ENCODE results near the gene UNC13C. TPM values are rescaled to one million over a fixed set of nuclear protein-coding genes. Genes with fewer than 3 reads are reported as not detected.

Gene UNC13C
- total and polyA plus RNA-seq, 10 of the 15 experiments (the other 5 are each of a cell fraction or from before 2014, with no cell fraction given): 9.9 to 81.3 (median 25.0) TPM

- SMC1A ChIA-PET (ENCODE audit: uncharacterized antibody, unreplicated experiment): interaction anchor here (0.8 to 5.0 kb wide), 7 partner anchors 9 to 306 kb away, joined by 3 to 27 read pairs (median 3); no protein-coding TSS in a partner anchor
- ATAC-seq (no peak), FAIRE-seq (no peak), DNase-seq (ENCODE audit: low read depth, low spot score) (no peak)
- RAD21 ChIA-PET (ENCODE audit: unreplicated experiment): interaction anchor here (0.8 to 2.6 kb wide), 3 partner anchors 9 to 31 kb away, joined by 3 to 7 read pairs (median 3); no protein-coding TSS in a partner anchor
- no peaks in the 10 kb centered on the region for H3K4me1 ChIP-seq (ENCODE audit: control insufficient read depth, insufficient read depth, low read length)
- in situ Hi-C loops (cut with MboI) (no loop called here), intact Hi-C loops (cut with micrococcal nuclease; ENCODE audit: unreplicated experiment) (no loop called here)
- no peak for TF ChIP-seq FOS (IDR thresholded peaks at IDR 0.05; ENCODE audit: borderline replicate concordance, extremely low read depth, insufficient read length)
- TF ChIP-seq MLLT1 (IDR thresholded peaks at IDR 0.05): no peak
- TF ChIP-seq STAT1 (conservative IDR thresholded peaks at IDR 0.05): no peak
- no peak for TF ChIP-seq E2F4 (IDR thresholded peaks at IDR 0.05; ENCODE audit: low read depth, low read length)
- no peak for TF ChIP-seq PKNOX1 (IDR thresholded peaks at IDR 0.05)
- no peak for TF ChIP-seq DPF2 (IDR thresholded peaks at IDR 0.05)
- TF ChIP-seq CHD2 (IDR thresholded peaks at IDR 0.05; ENCODE audit: borderline replicate concordance, low read depth, low read length): no peak
- TF ChIP-seq ZZZ3 (IDR thresholded peaks at IDR 0.05; ENCODE audit: control insufficient read depth, insufficient read length, low read depth): no peak
- no peak for TF ChIP-seq PAX5 (IDR thresholded peaks at IDR 0.05; ENCODE audit: borderline replicate concordance, low read depth, low read length)
- TF ChIP-seq ZNF207 (IDR thresholded peaks at IDR 0.05; ENCODE audit: borderline replicate concordance): no peak
- no peak for TF ChIP-seq ATF2 (IDR thresholded peaks at IDR 0.05; ENCODE audit: low read length)
- TF ChIP-seq SREBF1 (IDR thresholded peaks at IDR 0.05; ENCODE audit: low read length): no peak
- TF ChIP-seq YBX1 (IDR thresholded peaks at IDR 0.05): no peak
- TF ChIP-seq SUPT20H (IDR thresholded peaks at IDR 0.05; ENCODE audit: borderline replicate concordance, control insufficient read depth, low read depth, low read length): no peak
- no peak for TF ChIP-seq NR2F1 (conservative IDR thresholded peaks at IDR 0.05)
- no peak overlapping the region for H3K27ac ChIP-seq (ENCODE audit: control insufficient read depth, insufficient read depth)
- H3K79me2 ChIP-seq (ENCODE audit: control insufficient read depth, insufficient read depth, low read length): no peaks in the 10 kb centered on the region
- H3K4me3 ChIP-seq: no peak overlapping the region
- H4K20me1 ChIP-seq (ENCODE audit: control insufficient read depth, insufficient read depth): no peaks in the 10 kb centered on the region
- H3K4me2 ChIP-seq (ENCODE audit: control insufficient read depth, insufficient read depth): no peak overlapping the region
- 30% methylated on average over 4 of the region's 4 CpGs for WGBS (ENCODE audit: insufficient coverage, insufficient replicate concordance, low lambda C conversion rate, missing lambda C conversion rate)
- POLR2A ChIA-PET: no interaction called here
- H2AFZ ChIP-seq (ENCODE audit: control insufficient read depth, low read depth, low read length): no peak overlapping the region
- no peaks in the 10 kb centered on the region for H3K9me3 ChIP-seq (replicated peaks; ENCODE audit: control insufficient read depth, insufficient read depth, low read length)
- no TSS peak for BruUV-seq (replicated peaks)
- no peaks in the 10 kb centered on the region for H3K27me3 ChIP-seq (replicated peaks in 1 of 2; ENCODE audit: control insufficient read depth in 2 of 2, insufficient read depth in 2 of 2, low read length in 1 of 2)
- CTCF ChIA-PET: interaction anchor here (1.8 kb wide), 1 partner anchor 195 kb away, joined by 6 read pairs; no protein-coding TSS in a partner anchor
- H3K9ac ChIP-seq (ENCODE audit: control insufficient read depth, insufficient read depth, low read length): no peak overlapping the region
- no peaks in the 10 kb centered on the region for H3K36me3 ChIP-seq (ENCODE audit: control insufficient read depth in 2 of 2, insufficient read depth in 2 of 2, low read length in 1 of 2)
Observed at GRCh38 chr15:54277834-54278233, 299.6 kb downstream of the UNC13C start.

Measured in GM12878 (cell line).